K562 (cell line): ENCODE results near the gene KDM4C. TPM values are rescaled to one million over a fixed set of nuclear protein-coding genes. Genes with fewer than 3 reads are reported as not detected.

ENCODE experiments used
- ATAC-seq: fragments of 200-7000 bp; cut with Tn5 transposase; 3 replicates; pipeline ENCODE4 v1.9.1; 2020; ENCODE audit warnings: moderate library complexity
- BruUV-seq: library from RNA; stranded (reverse); fragments of 400-500 nt; replicated peaks from 2 replicates; lab custom pipeline; 2021; lab: Mats Ljungman, UMichigan
- CTCF ChIA-PET: fragments of 300-600 bp; formaldehyde crosslinking; extraction: SDS; loops from one replicate; lab custom pipeline; 2021; ENCODE audit warnings: low intra/inter-chr PET ratio; lab: Yijun Ruan, JAX
- POLR2A ChIA-PET: fragments of 300-600, 350-650 bp; sonication (Branson Sonifier 250); formaldehyde crosslinking; extraction: SDS; loops from one replicate; lab custom pipeline; 2021; ENCODE audit warnings: antibody characterized with exemption, inconsistent platforms; lab: Yijun Ruan, JAX
- DNase-seq, 4 experiments: peaks; one replicate each; pipeline versions ENCODE4 v3.0.0 to v3.0.0-alpha.2; 2011 to 2018; ENCODE audit warnings: low spot score in 3 of 4, mixed read lengths in 3 of 4; ENCODE audit errors: extremely low read depth in 1 of 4
- FAIRE-seq: peaks from 2 replicates; lab custom pipeline; 2011; peaks lifted over from hg19 to GRCh38; lab: Jason Lieb, UNC
- H2AFZ ChIP-seq: 2 replicates; pipeline ENCODE4 v1.6.0; 2011; ENCODE audit warnings: low read depth, low read length, control low read depth, inconsistent platforms
- H3K27ac ChIP-seq: fragments of 200-600 bp; 3 replicates; pipeline ENCODE4 v1.8.0; 2011; ENCODE audit warnings: low read depth, mild to moderate bottlenecking, control low read depth, inconsistent platforms, low read length, moderate library complexity, mixed read lengths; ENCODE audit errors: extremely low read depth
- H3K27me3 ChIP-seq, 2 experiments: fragments of 300-600 bp in 1 of 2; 2 replicates in 1 of 2; 3 replicates in 1 of 2; pipeline versions ENCODE4 v1.6.0 to v1.8.0; 2011; ENCODE audit warnings: inconsistent platforms in 2 of 2, low read length in 2 of 2, mild to moderate bottlenecking in 1 of 2, mixed read lengths in 1 of 2, moderate library complexity in 1 of 2; ENCODE audit not compliant: control insufficient read depth in 2 of 2, insufficient read depth in 2 of 2
- H3K36me3 ChIP-seq: fragments of 300-600 bp; 3 replicates; pipeline ENCODE4 v1.8.0; 2011; ENCODE audit warnings: mild to moderate bottlenecking, low read length, inconsistent platforms; ENCODE audit not compliant: control insufficient read depth, insufficient read depth
- H3K4me1 ChIP-seq, 2 experiments: fragments of 200-600 bp in 1 of 2; replicated peaks in 1 of 2; 2 replicates in 1 of 2; 3 replicates in 1 of 2; pipeline versions ENCODE4 v1.5.1 to v1.8.0; 2011; ENCODE audit warnings: inconsistent platforms in 2 of 2, low read length in 2 of 2, mild to moderate bottlenecking in 1 of 2, mixed read lengths in 1 of 2, moderate library complexity in 1 of 2; ENCODE audit not compliant: control insufficient read depth in 2 of 2, insufficient read depth in 2 of 2
- H3K4me2 ChIP-seq: 2 replicates; pipeline ENCODE4 v1.6.1; 2011; ENCODE audit warnings: low read length, control low read depth, inconsistent platforms, mixed read lengths; ENCODE audit not compliant: insufficient read depth
- H3K4me3 ChIP-seq: fragments of 200-600 bp; sonication (generic), shearing (Covaris generic); 2 replicates; pipeline ENCODE4 v1.5.1; 2016; ENCODE audit warnings: control low read depth, inconsistent platforms
- H3K79me2 ChIP-seq: fragments of 200-600 bp; 3 replicates; pipeline ENCODE4 v1.8.0; 2011; ENCODE audit warnings: low read length, inconsistent platforms; ENCODE audit not compliant: control insufficient read depth, insufficient read depth
- H3K9ac ChIP-seq, 2 experiments: 2 replicates each; pipeline versions ENCODE4 v1.6.0 to v1.6.1; 2011; ENCODE audit warnings: low read depth in 2 of 2, low read length in 2 of 2, control low read depth in 1 of 2, inconsistent platforms in 1 of 2, mild to moderate bottlenecking in 1 of 2, mixed read lengths in 1 of 2; ENCODE audit not compliant: insufficient read depth in 1 of 2
- H3K9me1 ChIP-seq: one replicate; pipeline ENCODE4 v1.6.0; 2011; ENCODE audit warnings: inconsistent platforms, mild to moderate bottlenecking, low read length, moderate library complexity; ENCODE audit not compliant: control insufficient read depth, insufficient read depth
- H3K9me3 ChIP-seq: replicated peaks from 2 replicates; pipeline ENCODE4 v1.5.1; 2011; ENCODE audit warnings: low read depth, low read length, inconsistent platforms; ENCODE audit not compliant: control insufficient read depth, insufficient read depth
- H4K20me1 ChIP-seq: replicated peaks from 2 replicates; pipeline ENCODE4 v1.6.1; 2011; ENCODE audit warnings: low read length, inconsistent platforms, mixed read lengths; ENCODE audit not compliant: control insufficient read depth, insufficient read depth
- C11orf30 ChIP-seq: fragments of 450-650 bp; IDR thresholded peaks from 2 replicates; pipeline ENCODE4 v1.6.1; 2016; ENCODE audit warnings: low read depth, mild to moderate bottlenecking
- EP400 ChIP-seq: fragments of 450-650 bp; IDR thresholded peaks from 2 replicates; pipeline ENCODE4 v1.6.1; 2017; ENCODE audit warnings: antibody characterized with exemption, mild to moderate bottlenecking, moderate library complexity
- FOS ChIP-seq: IDR thresholded peaks from 3 replicates; pipeline ENCODE4 v1.6.1; 2011; ENCODE audit not compliant: insufficient read length; ENCODE audit errors: extremely low read depth
- FOSL1 ChIP-seq: fragments of 200-800 bp; sonication (Bioruptor generic); conservative IDR thresholded peaks from 2 replicates; pipeline ENCODE4 v1.6.1; 2016; ENCODE audit warnings: missing genetic modification characterization, missing compliant biosample characterization
- FOXJ3 ChIP-seq: sonication (generic); formaldehyde crosslinking; IDR thresholded peaks from 2 replicates; pipeline ENCODE4 v1.4.0; 2020; ENCODE audit warnings: mild to moderate bottlenecking, missing genetic modification reagents
- KAT2B ChIP-seq: IDR thresholded peaks from one replicate; pipeline ENCODE4 v1.6.1; 2012; ENCODE audit warnings: low read depth, mild to moderate bottlenecking, control low read depth, inconsistent platforms, low read length, moderate library complexity
- MAFK ChIP-seq: IDR thresholded peaks from 2 replicates; pipeline ENCODE4 v1.6.1; 2011; ENCODE audit warnings: low read length, improper control_type of control experiment
- PRPF4 ChIP-seq: fragments of 200-400 bp; formaldehyde crosslinking; IDR thresholded peaks from one replicate; pipeline ENCODE4 v1.6.1; 2017; ENCODE audit warnings: low read length, low read depth, mild to moderate bottlenecking; ENCODE audit not compliant: insufficient read depth, poor library complexity, severe bottlenecking
- PTBP1 ChIP-seq: fragments of 200-400 bp; formaldehyde crosslinking; IDR thresholded peaks from 2 replicates; pipeline ENCODE4 v1.6.1; 2017; ENCODE audit warnings: low read depth, low read length
- RREB1 ChIP-seq: fragments of 250-450 bp; sonication (Bioruptor Pico); IDR thresholded peaks from 2 replicates; pipeline ENCODE4 v1.4.0; 2020
- SRSF3 ChIP-seq: fragments of 200-400 bp; formaldehyde crosslinking; IDR thresholded peaks from 2 replicates; pipeline ENCODE4 v1.6.1; 2016; ENCODE audit warnings: mild to moderate bottlenecking, low read length, moderate library complexity; ENCODE audit not compliant: insufficient read depth
- ZFP30 ChIP-seq: fragments of 250-450 bp; sonication (Bioruptor Pico); IDR thresholded peaks from 2 replicates; pipeline ENCODE4 v1.8.0; 2022; ENCODE audit warnings: moderate library complexity, mild to moderate bottlenecking, inconsistent platforms, borderline replicate concordance
- WGBS: fragments of 100-300 bp; shearing (Covaris generic); methylation state at CpG from one replicate; pipeline ENCODE4 v1.1.6; 2016; ENCODE audit warnings: low coverage, mixed read lengths; ENCODE audit not compliant: insufficient coverage; ENCODE audit errors: missing lambda C conversion rate; 5-methylcytosine and 5-hydroxymethylcytosine counted together
- in situ Hi-C: fragments of 300-500 bp; cut with MboI; formaldehyde crosslinking; loops from 4 replicates; pipeline ENCODE4 v1.15.0; 2018; ENCODE audit warnings: inconsistent platforms, mixed read lengths
- intact Hi-C: fragments of 100-400 bp; cut with micrococcal nuclease; formaldehyde crosslinking; loops from 2 replicates; pipeline ENCODE4 v1.14.2; 2022
- polyA plus RNA-seq, 8 experiments: library from polyadenylated mRNA; depleted of rRNA in 4 of 8; stranded (reverse) in 5 of 8; unstranded in 3 of 8; fragments of >200 nt; fragmentation: Nextera tagmentation in 2 of 8; fragmentation: Illumina TruSeq in 1 of 8; extraction: Ambion mirVana in 2 of 8; extraction: Trizol in 1 of 8; gene quantifications; 2 replicates each; pipeline versions ENCODE4 v1.2.1 to v1.2.3, GENCODE V29; 2011 to 2014; ENCODE audit warnings: inconsistent platforms in 1 of 8, missing spikeins in 1 of 8
- total RNA-seq, 7 experiments: library from RNA; depleted of rRNA in 6 of 7; stranded (reverse); fragments of >200 nt in 6 of 7; fragmentation: Illumina TruSeq in 2 of 7; extraction: Trizol in 2 of 7; gene quantifications; 2 replicates each; pipeline versions ENCODE4 v1.2.1 to v1.2.3, GENCODE V29; 2011 to 2021; ENCODE audit warnings: low replicate concordance in 1 of 7
- TF ChIP-seq, protein P1 (sequence below), 2 experiments: fragments of 150-350 bp in 1 of 2; IDR thresholded peaks; 2 replicates each; pipeline ENCODE4 v1.6.1; 2012 to 2016; ENCODE audit warnings: low read depth in 2 of 2, low read length in 2 of 2, mild to moderate bottlenecking in 1 of 2, moderate library complexity in 1 of 2

KDM4C gene
- total and polyA plus RNA-seq, 9 of the 15 experiments (the other 6 are each of a cell fraction or from before 2014, with no cell fraction given), result 5.4 to 17.0 (median 12.6) TPM

DNA sequence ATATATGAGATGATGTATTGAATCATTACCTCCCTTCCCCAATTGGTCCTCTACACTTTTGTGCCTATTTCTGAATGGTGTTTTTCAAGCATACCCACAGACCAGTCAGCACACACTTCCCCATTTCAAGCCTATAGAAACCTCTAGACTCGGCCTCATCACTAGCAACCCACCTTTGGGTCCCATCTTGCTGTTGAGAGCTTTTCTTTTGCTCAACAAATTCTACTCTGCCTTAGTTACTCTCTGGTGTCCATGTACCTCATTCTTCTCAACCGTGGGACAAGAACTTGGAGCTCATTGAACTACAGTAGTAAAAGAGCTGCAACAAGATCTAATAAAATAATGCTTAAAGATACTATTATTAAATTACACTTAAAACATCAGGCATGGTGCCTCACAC is 49.0 kb upstream of the KDM4C start (continued):
- TF ChIP-seq SRSF3 (no peak), FOS (no peak)
- TF ChIP-seq, all 486 proteins: peak for 0

DNA sequence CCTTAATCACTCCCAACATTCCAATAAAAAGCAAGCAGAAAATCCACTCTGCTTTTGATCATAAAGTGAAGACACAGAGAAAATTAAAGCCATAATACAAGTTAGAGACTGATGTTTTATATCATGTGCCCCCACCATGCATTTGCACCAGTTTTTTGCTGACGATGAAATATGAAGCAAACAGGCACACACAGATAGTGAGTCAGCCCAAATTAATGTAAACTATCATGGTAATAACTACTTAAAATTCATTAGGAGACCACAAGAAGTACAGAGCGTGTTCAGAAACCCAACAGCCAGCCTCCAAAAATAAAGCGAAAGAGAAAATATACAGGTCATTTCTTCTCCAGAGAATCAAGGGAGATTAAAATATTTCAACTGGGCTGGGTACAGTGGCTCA is 46.4 kb upstream of the KDM4C start:
- ChIA-PET POLR2A (no interaction called here), CTCF (no interaction called here)
- Histone ChIP-seq H4K20me1 (no peaks in the 10 kb centered on the region), H2AFZ (no peak overlapping the region), H3K4me1 (peaks cover 0 to 5% of the 10 kb centered on the region in 2 experiments; a peak in 2 of 5 replicates), H3K9ac (no peak overlapping the region), H3K4me3 (no peak overlapping the region), H3K36me3 (no peaks in the 10 kb centered on the region), H3K27ac (no peak overlapping the region), H3K27me3 (no peaks in the 10 kb centered on the region; a peak in 1 of 5 replicates), H3K79me2 (no peaks in the 10 kb centered on the region), H3K4me2 (no peak overlapping the region), H3K9me3 (no peaks in the 10 kb centered on the region; the same call in 1 of the 2 replicates), H3K9me1 (no peaks in the 10 kb centered on the region)
- WGBS, result 38% methylated on average over 3 of the region's 3 CpGs
- intact Hi-C loops (no loop called here), in situ Hi-C loops (no loop called here)
- FAIRE-seq (no peak), DNase-seq (no peak), ATAC-seq (no peak)
- BruUV-seq, result no TSS peak
- TF ChIP-seq C11orf30, result peak; percentile 57; the same call in 1 of the 2 replicates
- TF ChIP-seq KAT2B, result no peak
- no peak for TF ChIP-seq PTBP1
- TF ChIP-seq FOXJ3 (CRISPR knock-in tag), result no peak
- peak; percentile 10; the same call in 1 of the 2 replicates for TF ChIP-seq MAFK
- TF ChIP-seq RREB1 (CRISPR knock-in tag), result no peak
- no peak for TF ChIP-seq FOSL1 (tag)
- no peak for TF ChIP-seq PRPF4
- TF ChIP-seq, protein P1, sequence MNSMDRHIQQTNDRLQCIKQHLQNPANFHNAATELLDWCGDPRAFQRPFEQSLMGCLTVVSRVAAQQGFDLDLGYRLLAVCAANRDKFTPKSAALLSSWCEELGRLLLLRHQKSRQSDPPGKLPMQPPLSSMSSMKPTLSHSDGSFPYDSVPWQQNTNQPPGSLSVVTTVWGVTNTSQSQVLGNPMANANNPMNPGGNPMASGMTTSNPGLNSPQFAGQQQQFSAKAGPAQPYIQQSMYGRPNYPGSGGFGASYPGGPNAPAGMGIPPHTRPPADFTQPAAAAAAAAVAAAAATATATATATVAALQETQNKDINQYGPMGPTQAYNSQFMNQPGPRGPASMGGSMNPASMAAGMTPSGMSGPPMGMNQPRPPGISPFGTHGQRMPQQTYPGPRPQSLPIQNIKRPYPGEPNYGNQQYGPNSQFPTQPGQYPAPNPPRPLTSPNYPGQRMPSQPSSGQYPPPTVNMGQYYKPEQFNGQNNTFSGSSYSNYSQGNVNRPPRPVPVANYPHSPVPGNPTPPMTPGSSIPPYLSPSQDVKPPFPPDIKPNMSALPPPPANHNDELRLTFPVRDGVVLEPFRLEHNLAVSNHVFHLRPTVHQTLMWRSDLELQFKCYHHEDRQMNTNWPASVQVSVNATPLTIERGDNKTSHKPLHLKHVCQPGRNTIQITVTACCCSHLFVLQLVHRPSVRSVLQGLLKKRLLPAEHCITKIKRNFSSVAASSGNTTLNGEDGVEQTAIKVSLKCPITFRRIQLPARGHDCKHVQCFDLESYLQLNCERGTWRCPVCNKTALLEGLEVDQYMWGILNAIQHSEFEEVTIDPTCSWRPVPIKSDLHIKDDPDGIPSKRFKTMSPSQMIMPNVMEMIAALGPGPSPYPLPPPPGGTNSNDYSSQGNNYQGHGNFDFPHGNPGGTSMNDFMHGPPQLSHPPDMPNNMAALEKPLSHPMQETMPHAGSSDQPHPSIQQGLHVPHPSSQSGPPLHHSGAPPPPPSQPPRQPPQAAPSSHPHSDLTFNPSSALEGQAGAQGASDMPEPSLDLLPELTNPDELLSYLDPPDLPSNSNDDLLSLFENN (IDR thresholded peaks at IDR 0.05; ENCODE audit: low read depth in 2 of 2, low read length in 2 of 2), result no peak
- no peak for TF ChIP-seq EP400
- no peak for TF ChIP-seq ZFP30 (CRISPR knock-in tag)
